HCT116 (cell line): ENCODE measurements around the gene PAX9. TPM values are rescaled to one million over a fixed set of nuclear protein-coding genes. Genes with fewer than 3 reads are reported as not detected.

ENCODE experiments used
- ATAC-seq: fragments of 200-7000 bp; cut with Tn5 transposase; 2 replicates; pipeline ENCODE4 v1.9.1; 2020; ENCODE audit warnings: mild to moderate bottlenecking, moderate library complexity
- BruUV-seq: library from RNA; stranded (reverse); fragments of 400-500 nt; replicated peaks from 2 replicates; lab custom pipeline; 2021; lab: Mats Ljungman, UMichigan
- CTCF ChIA-PET: fragments of 300-600 bp; sonication (Branson Sonifier 250); formaldehyde crosslinking; loops from one replicate; lab custom pipeline; 2021; ENCODE audit warnings: antibody characterized with exemption; lab: Charles Lee
- POLR2A ChIA-PET: fragments of 300-600, 350-600 bp; sonication (Branson Sonifier 250); formaldehyde crosslinking; loops from one replicate; lab custom pipeline; 2021; ENCODE audit warnings: antibody characterized with exemption; lab: Charles Lee
- RAD21 ChIA-PET, 2 experiments: fragments of 300-600 bp; sonication (Branson Sonifier 250); formaldehyde crosslinking; loops; one replicate each; lab custom pipeline; 2023; ENCODE audit warnings: low total read pairs in 2 of 2; ENCODE audit not compliant: uncharacterized antibody in 2 of 2, unreplicated experiment in 2 of 2, low non-redundant PET in 1 of 2; lab: Charles Lee
- DNase-seq: peaks from one replicate; pipeline ENCODE4 v3.0.0-alpha.2; 2010; ENCODE audit warnings: low read depth, low spot score
- H2AFZ ChIP-seq: fragments of 200-600 bp; shearing (Covaris generic), sonication (generic); 2 replicates; pipeline ENCODE4 v1.6.1; 2017; ENCODE audit warnings: low read depth, mixed run types, mixed read lengths, antibody characterized with exemption, low read length; ENCODE audit not compliant: poor library complexity, severe bottlenecking
- H3K27ac ChIP-seq: 2 replicates; pipeline ENCODE4 v1.5.1; 2012; ENCODE audit warnings: low read depth, low read length
- H3K27me3 ChIP-seq: fragments of 200-600 bp; sonication (generic); 2 replicates; pipeline ENCODE4 v1.6.1; 2016; ENCODE audit warnings: mixed run types, low read length, mixed read lengths; ENCODE audit not compliant: insufficient read depth
- H3K36me3 ChIP-seq, 2 experiments: fragments of 200-500 bp in 1 of 2; fragments of 200-600 bp in 1 of 2; sonication (Bioruptor generic) in 1 of 2; sonication (generic) in 1 of 2; 2 replicates each; pipeline versions ENCODE4 v1.5.1 to v1.6.1; 2014 to 2016; ENCODE audit warnings: low read length in 2 of 2, inconsistent platforms in 1 of 2, mixed read lengths in 1 of 2, mixed run types in 1 of 2; ENCODE audit not compliant: insufficient read depth in 2 of 2, control insufficient read depth in 1 of 2
- H3K4me1 ChIP-seq, 2 experiments: fragments of 200-600 bp in 1 of 2; sonication (generic) in 1 of 2; 2 replicates each; pipeline versions ENCODE4 v1.5.1 to v1.6.1; 2012 to 2017; ENCODE audit warnings: low read length in 2 of 2, inconsistent platforms in 1 of 2, mild to moderate bottlenecking in 1 of 2, mixed read lengths in 1 of 2, mixed run types in 1 of 2, moderate library complexity in 1 of 2; ENCODE audit not compliant: insufficient read depth in 2 of 2, control insufficient read depth in 1 of 2
- H3K4me2 ChIP-seq: fragments of 200-600 bp; sonication (generic); 2 replicates; pipeline ENCODE4 v1.6.1; 2017; ENCODE audit warnings: mixed run types, low read length, mixed read lengths
- H3K4me3 ChIP-seq, 2 experiments: fragments of 200-600 bp in 1 of 2; sonication (generic) in 1 of 2; replicated peaks in 1 of 2; 2 replicates each; pipeline ENCODE4 v1.5.1; 2011 to 2016; ENCODE audit warnings: low read length in 2 of 2, control low read depth in 1 of 2, low read depth in 1 of 2, mild to moderate bottlenecking in 1 of 2, mixed read lengths in 1 of 2, mixed run types in 1 of 2
- H3K79me2 ChIP-seq: fragments of 200-600 bp; sonication (generic); 2 replicates; pipeline ENCODE4 v1.6.1; 2017; ENCODE audit warnings: mild to moderate bottlenecking, mixed run types, low read length, moderate library complexity, mixed read lengths; ENCODE audit not compliant: insufficient read depth
- H3K9ac ChIP-seq: fragments of 200-600 bp; sonication (generic); 2 replicates; pipeline ENCODE4 v1.6.1; 2016; ENCODE audit warnings: low read length, mixed read lengths
- H3K9me2 ChIP-seq: fragments of 200-600 bp; sonication (generic), shearing (Covaris generic); 2 replicates; pipeline ENCODE4 v1.6.1; 2017; ENCODE audit warnings: mixed run types, mild to moderate bottlenecking, moderate library complexity; ENCODE audit not compliant: insufficient read depth
- H3K9me3 ChIP-seq, 2 experiments: fragments of 200-500 bp in 1 of 2; fragments of 200-600 bp in 1 of 2; sonication (Bioruptor generic) in 1 of 2; sonication (generic) in 1 of 2; 2 replicates each; pipeline ENCODE4 v1.6.1; 2014 to 2017; ENCODE audit warnings: low read length in 2 of 2, mixed read lengths in 2 of 2, inconsistent platforms in 1 of 2, low read depth in 1 of 2, mild to moderate bottlenecking in 1 of 2, mixed run types in 1 of 2, moderate library complexity in 1 of 2; ENCODE audit not compliant: control insufficient read depth in 1 of 2, insufficient read depth in 1 of 2
- H4K20me1 ChIP-seq: fragments of 200-600 bp; sonication (generic), shearing (Covaris generic); 2 replicates; pipeline ENCODE4 v1.6.1; 2017; ENCODE audit warnings: mixed run types, mild to moderate bottlenecking, moderate library complexity; ENCODE audit not compliant: insufficient read depth
- CBX3 ChIP-seq: IDR thresholded peaks from 2 replicates; pipeline ENCODE4 v1.6.1; 2012; ENCODE audit warnings: low read depth
- CEBPB ChIP-seq: IDR thresholded peaks from 2 replicates; pipeline ENCODE4 v1.6.1; 2012; ENCODE audit warnings: low read depth
- ELF1 ChIP-seq: IDR thresholded peaks from 2 replicates; pipeline ENCODE4 v1.6.1; 2012; ENCODE audit warnings: low read depth, borderline replicate concordance
- FOSL1 ChIP-seq: IDR thresholded peaks from 2 replicates; pipeline ENCODE4 v1.6.1; 2012; ENCODE audit warnings: low read depth
- JUND ChIP-seq: IDR thresholded peaks from 2 replicates; pipeline ENCODE4 v1.6.1; 2012
- POLR2A ChIP-seq: IDR thresholded peaks from 2 replicates; pipeline ENCODE4 v1.7.0; 2011; ENCODE audit warnings: borderline replicate concordance; ENCODE audit not compliant: insufficient read depth, insufficient read length; ENCODE audit errors: extremely low read depth
- POLR2AphosphoS5 ChIP-seq: IDR thresholded peaks from 2 replicates; pipeline ENCODE4 v1.6.1; 2011; ENCODE audit warnings: mild to moderate bottlenecking, low read depth, low read length, moderate library complexity
- RAD21 ChIP-seq: IDR thresholded peaks from 2 replicates; pipeline ENCODE4 v1.6.1; 2012; ENCODE audit warnings: low read depth, mild to moderate bottlenecking
- TCF7L2 ChIP-seq: IDR thresholded peaks from 2 replicates; pipeline ENCODE4 v1.7.0; 2011; ENCODE audit warnings: borderline replicate concordance, inconsistent platforms; ENCODE audit not compliant: insufficient read depth, insufficient read length; ENCODE audit errors: extremely low read depth
- ZFX ChIP-seq: fragments of 450-650 bp; IDR thresholded peaks from 2 replicates; pipeline ENCODE4 v1.6.1; 2017
- ZNF274 ChIP-seq: fragments of 200-500 bp; sonication (Bioruptor generic); IDR thresholded peaks from 2 replicates; pipeline ENCODE4 v1.6.1; 2014; ENCODE audit warnings: mild to moderate bottlenecking, low read depth, low read length, inconsistent platforms
- intact Hi-C: fragments of 100-400 bp; cut with micrococcal nuclease; formaldehyde crosslinking; loops from 2 replicates; pipeline ENCODE4 v1.10.0; 2022
- total RNA-seq: library from RNA; stranded (reverse); gene quantifications from one replicate; pipeline ENCODE4 v1.2.1, GENCODE V29; 2021; ENCODE audit not compliant: unreplicated experiment
- TF ChIP-seq, protein P1 (sequence below), 3 experiments: fragments of 200-600 bp in 1 of 3; sonication (generic) in 1 of 3; IDR thresholded peaks in 2 of 3; conservative IDR thresholded peaks in 1 of 3; 2 replicates each; pipeline ENCODE4 v1.5.1; 2012 to 2017; ENCODE audit warnings: low read depth in 2 of 3, low read length in 2 of 3, antibody characterized with exemption in 1 of 3, borderline replicate concordance in 1 of 3, control low read depth in 1 of 3, mild to moderate bottlenecking in 1 of 3, mixed read lengths in 1 of 3, mixed run types in 1 of 3, moderate library complexity in 1 of 3; ENCODE audit not compliant: insufficient read depth in 1 of 3
- TF ChIP-seq, protein P2 (sequence below): IDR thresholded peaks from 2 replicates; pipeline ENCODE4 v1.6.1; 2012

The PAX9 gene
- total RNA-seq, 1 experiment from 2014 or later = 5.2 TPM

GRCh38 chr14:36716614-36717184 is 55.0 kb downstream of the PAX9 start:
- RAD21 ChIA-PET = no interaction called here
- DNase-seq = no peak
- Histone ChIP-seq H3K79me2 (no peaks in the 10 kb centered on the region), H4K20me1 (no peaks in the 10 kb centered on the region), H3K9me3 (no peaks in the 10 kb centered on the region), H3K4me3 (no peak overlapping the region), H3K4me2 (no peak overlapping the region), H3K4me1 (no peaks in the 10 kb centered on the region), H3K27ac (no peak overlapping the region), H3K9ac (no peak overlapping the region), H3K36me3 (no peaks in the 10 kb centered on the region), H3K9me2 (no peaks in the 10 kb centered on the region), H3K27me3 (no peaks in the 10 kb centered on the region), H2AFZ (no peak overlapping the region)
- TF ChIP-seq FOSL1 (no peak), ZNF274 (no peak), TCF7L2 (no peak), POLR2A (no peak), CEBPB (no peak), ZFX (no peak), CBX3 (no peak), ELF1 (no peak), RAD21 (no peak), POLR2AphosphoS5 (no peak), JUND (no peak)
- TF ChIP-seq, protein P1, sequence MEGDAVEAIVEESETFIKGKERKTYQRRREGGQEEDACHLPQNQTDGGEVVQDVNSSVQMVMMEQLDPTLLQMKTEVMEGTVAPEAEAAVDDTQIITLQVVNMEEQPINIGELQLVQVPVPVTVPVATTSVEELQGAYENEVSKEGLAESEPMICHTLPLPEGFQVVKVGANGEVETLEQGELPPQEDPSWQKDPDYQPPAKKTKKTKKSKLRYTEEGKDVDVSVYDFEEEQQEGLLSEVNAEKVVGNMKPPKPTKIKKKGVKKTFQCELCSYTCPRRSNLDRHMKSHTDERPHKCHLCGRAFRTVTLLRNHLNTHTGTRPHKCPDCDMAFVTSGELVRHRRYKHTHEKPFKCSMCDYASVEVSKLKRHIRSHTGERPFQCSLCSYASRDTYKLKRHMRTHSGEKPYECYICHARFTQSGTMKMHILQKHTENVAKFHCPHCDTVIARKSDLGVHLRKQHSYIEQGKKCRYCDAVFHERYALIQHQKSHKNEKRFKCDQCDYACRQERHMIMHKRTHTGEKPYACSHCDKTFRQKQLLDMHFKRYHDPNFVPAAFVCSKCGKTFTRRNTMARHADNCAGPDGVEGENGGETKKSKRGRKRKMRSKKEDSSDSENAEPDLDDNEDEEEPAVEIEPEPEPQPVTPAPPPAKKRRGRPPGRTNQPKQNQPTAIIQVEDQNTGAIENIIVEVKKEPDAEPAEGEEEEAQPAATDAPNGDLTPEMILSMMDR (IDR thresholded peaks at IDR 0.05 in 2 of 3, conservative IDR thresholded peaks at IDR 0.05 in 1 of 3; ENCODE audit: borderline replicate concordance in 1 of 3, insufficient read depth in 1 of 3, low read depth in 2 of 3, low read length in 2 of 3) = no peak
- TF ChIP-seq, protein P2, sequence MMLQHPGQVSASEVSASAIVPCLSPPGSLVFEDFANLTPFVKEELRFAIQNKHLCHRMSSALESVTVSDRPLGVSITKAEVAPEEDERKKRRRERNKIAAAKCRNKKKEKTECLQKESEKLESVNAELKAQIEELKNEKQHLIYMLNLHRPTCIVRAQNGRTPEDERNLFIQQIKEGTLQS = no peak
- CTCF ChIA-PET = no interaction called here
- intact Hi-C loops = no loop called here
- POLR2A ChIA-PET = no interaction called here
- ATAC-seq = no peak
- BruUV-seq = no TSS peak
